Fibroblast of lung (primary cell): ENCODE data around the gene KDM2A.

Experiments
- EZH2 ChIP-seq: IDR thresholded peaks from 2 replicates; pipeline ENCODE4 v1.5.1; 2012; ENCODE audit warnings: low read length, control low read depth, mild to moderate bottlenecking; ENCODE audit errors: missing control alignments
- TF ChIP-seq, protein P1 (sequence below), 2 donors: IDR thresholded peaks in 1 of 2; conservative IDR thresholded peaks in 1 of 2; 1 replicate in 1 of 2; 2 replicates in 1 of 2; pipeline ENCODE4 v1.5.1; 2011 to 2012; ENCODE audit warnings: low read length in 2 of 2, control low read depth in 1 of 2, inconsistent platforms in 1 of 2, low read depth in 1 of 2, mild to moderate bottlenecking in 1 of 2

DNA sequence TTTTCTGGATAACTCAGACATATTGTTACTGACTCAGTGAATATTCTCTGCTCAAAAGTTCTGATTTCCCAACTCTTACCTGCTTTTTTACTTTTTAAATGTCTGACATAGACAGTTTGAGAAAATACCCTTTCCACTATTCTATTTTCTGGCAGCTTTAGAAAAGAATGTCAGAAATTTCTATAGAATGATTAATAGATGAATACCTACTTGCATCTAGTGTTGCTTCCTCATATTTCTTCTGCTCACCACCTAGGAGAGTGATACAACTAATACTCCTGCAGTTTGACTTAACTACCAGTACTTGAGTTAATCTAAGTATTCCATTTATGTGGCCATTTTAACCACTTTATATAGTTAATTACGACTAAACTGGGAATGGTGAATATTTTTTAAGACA, 55.2 kb downstream of the KDM2A start:
- TF ChIP-seq, protein P1, sequence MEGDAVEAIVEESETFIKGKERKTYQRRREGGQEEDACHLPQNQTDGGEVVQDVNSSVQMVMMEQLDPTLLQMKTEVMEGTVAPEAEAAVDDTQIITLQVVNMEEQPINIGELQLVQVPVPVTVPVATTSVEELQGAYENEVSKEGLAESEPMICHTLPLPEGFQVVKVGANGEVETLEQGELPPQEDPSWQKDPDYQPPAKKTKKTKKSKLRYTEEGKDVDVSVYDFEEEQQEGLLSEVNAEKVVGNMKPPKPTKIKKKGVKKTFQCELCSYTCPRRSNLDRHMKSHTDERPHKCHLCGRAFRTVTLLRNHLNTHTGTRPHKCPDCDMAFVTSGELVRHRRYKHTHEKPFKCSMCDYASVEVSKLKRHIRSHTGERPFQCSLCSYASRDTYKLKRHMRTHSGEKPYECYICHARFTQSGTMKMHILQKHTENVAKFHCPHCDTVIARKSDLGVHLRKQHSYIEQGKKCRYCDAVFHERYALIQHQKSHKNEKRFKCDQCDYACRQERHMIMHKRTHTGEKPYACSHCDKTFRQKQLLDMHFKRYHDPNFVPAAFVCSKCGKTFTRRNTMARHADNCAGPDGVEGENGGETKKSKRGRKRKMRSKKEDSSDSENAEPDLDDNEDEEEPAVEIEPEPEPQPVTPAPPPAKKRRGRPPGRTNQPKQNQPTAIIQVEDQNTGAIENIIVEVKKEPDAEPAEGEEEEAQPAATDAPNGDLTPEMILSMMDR (conservative IDR thresholded peaks at IDR 0.05 in 1 of 2, IDR thresholded peaks at IDR 0.05 in 1 of 2; ENCODE audit: low read depth in 1 of 2, low read length in 2 of 2), result no peak
- TF ChIP-seq EZH2, result no peak
